MM.1S (cell line): ENCODE data around the gene IL2RG.

ENCODE experiments used
- EZH2 ChIP-seq: fragments of 300-600 bp; sonication (generic); optimal IDR thresholded peaks from 2 replicates; pipeline ENCODE3; 2017; ENCODE audit warnings: low read depth, mild to moderate bottlenecking, antibody characterized with exemption, low read length, mixed read lengths
- EZH2phosphoT487 ChIP-seq: fragments of 300-600 bp; sonication (generic); IDR thresholded peaks from 2 replicates; pipeline ENCODE4 v1.6.1; 2018; ENCODE audit warnings: antibody characterized with exemption, low read length
- TF ChIP-seq, protein P1 (sequence below): fragments of 300-600 bp; sonication (generic); IDR thresholded peaks from 2 replicates; pipeline ENCODE4 v1.5.1; 2016; ENCODE audit warnings: antibody characterized with exemption, low read length, mixed read lengths

DNA sequence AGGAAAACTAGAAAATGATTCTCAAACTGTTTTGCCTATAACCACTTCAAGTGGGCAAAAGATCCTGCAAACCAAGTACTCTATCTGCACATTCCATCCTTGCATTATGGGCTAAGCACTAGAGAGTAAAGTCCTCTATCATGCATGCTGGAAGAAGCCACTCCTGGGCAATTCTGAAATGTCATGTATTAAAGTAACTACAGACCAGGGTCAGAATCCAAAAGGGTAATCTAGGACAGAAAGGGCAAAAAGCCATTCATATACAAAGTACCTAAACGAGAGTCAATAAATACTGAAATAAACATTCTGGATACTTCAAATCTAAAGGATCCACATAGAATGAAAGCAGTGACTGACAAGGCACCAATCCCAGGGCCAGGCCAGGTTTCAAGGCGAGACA lies 44.3 kb downstream of the IL2RG start:
- TF ChIP-seq, protein P1, sequence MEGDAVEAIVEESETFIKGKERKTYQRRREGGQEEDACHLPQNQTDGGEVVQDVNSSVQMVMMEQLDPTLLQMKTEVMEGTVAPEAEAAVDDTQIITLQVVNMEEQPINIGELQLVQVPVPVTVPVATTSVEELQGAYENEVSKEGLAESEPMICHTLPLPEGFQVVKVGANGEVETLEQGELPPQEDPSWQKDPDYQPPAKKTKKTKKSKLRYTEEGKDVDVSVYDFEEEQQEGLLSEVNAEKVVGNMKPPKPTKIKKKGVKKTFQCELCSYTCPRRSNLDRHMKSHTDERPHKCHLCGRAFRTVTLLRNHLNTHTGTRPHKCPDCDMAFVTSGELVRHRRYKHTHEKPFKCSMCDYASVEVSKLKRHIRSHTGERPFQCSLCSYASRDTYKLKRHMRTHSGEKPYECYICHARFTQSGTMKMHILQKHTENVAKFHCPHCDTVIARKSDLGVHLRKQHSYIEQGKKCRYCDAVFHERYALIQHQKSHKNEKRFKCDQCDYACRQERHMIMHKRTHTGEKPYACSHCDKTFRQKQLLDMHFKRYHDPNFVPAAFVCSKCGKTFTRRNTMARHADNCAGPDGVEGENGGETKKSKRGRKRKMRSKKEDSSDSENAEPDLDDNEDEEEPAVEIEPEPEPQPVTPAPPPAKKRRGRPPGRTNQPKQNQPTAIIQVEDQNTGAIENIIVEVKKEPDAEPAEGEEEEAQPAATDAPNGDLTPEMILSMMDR, result no peak
- no peak for TF ChIP-seq EZH2phosphoT487
- no peak for TF ChIP-seq EZH2
